Adipocyte (in vitro differentiated cells): ENCODE measurements around the gene PCGF2.

Experiments
- DNase-seq: peaks from one replicate; pipeline ENCODE4 v3.0.0-alpha.2; 2015; ENCODE audit warnings: low read depth
- H3K27me3 ChIP-seq: replicated peaks from 2 replicates; pipeline ENCODE4 v1.7.0; 2013; ENCODE audit warnings: mild to moderate bottlenecking, low read length, moderate library complexity; ENCODE audit not compliant: control insufficient read depth, insufficient read depth
- H3K36me3 ChIP-seq: 2 replicates; pipeline ENCODE4 v1.7.0; 2013; ENCODE audit warnings: low read length, mild to moderate bottlenecking, moderate library complexity; ENCODE audit not compliant: control insufficient read depth, insufficient read depth, severe bottlenecking
- H3K4me1 ChIP-seq: 2 replicates; pipeline ENCODE4 v1.7.0; 2013; ENCODE audit warnings: mild to moderate bottlenecking, low read length, moderate library complexity; ENCODE audit not compliant: control insufficient read depth, insufficient read depth
- H3K4me3 ChIP-seq: 2 replicates; pipeline ENCODE4 v1.7.0; 2013; ENCODE audit warnings: mild to moderate bottlenecking, low read length, moderate library complexity
- H3K9ac ChIP-seq: 2 replicates; pipeline ENCODE4 v1.7.0; 2013; ENCODE audit warnings: mild to moderate bottlenecking, low read length, moderate library complexity
- H3K9me3 ChIP-seq: 2 replicates; pipeline ENCODE4 v1.7.0; 2013; ENCODE audit warnings: mild to moderate bottlenecking, low read length, moderate library complexity; ENCODE audit not compliant: control insufficient read depth

Gene PCGF2

GRCh38 chr17:38711792-38712571 is 36.2 kb downstream of the PCGF2 start:
- Histone ChIP-seq H3K27me3 (no peaks in the 10 kb centered on the region), H3K4me3 (no peak overlapping the region), H3K36me3 (peaks cover 60% of the 10 kb centered on the region), H3K9me3 (no peaks in the 10 kb centered on the region), H3K9ac (no peak overlapping the region), H3K4me1 (no peaks in the 10 kb centered on the region)
- DNase-seq, result no peak

DNA sequence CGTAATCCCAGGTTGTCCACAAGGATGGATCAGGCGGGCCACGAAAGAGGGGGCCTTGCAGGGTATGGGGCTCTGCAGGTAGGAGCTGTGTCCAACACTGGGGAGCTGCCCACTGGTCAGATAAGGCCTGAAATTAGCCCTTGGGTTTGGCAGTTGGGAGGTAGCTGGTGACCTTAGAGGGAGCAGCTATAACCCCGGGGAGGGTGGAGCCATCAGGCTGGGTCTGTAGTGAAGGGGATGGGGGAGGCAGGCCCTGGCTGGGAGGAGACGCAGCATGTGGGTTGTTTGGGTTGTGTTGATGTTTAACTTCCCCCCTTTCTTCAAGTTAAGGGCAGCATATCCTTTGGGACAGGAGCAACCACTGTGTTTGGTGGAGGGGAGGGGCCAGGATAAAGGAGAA is 37.2 kb downstream of the PCGF2 start:
- no peaks in the 10 kb centered on the region for H3K9me3 ChIP-seq
- peaks cover 7% of the 10 kb centered on the region for H3K4me1 ChIP-seq
- no peak for DNase-seq
- H3K27me3 ChIP-seq, result no peaks in the 10 kb centered on the region
- H3K4me3 ChIP-seq, result no peak overlapping the region
- peaks cover 50% of the 10 kb centered on the region for H3K36me3 ChIP-seq
- H3K9ac ChIP-seq, result no peak overlapping the region

- no peaks in the 10 kb centered on the region for H3K9me3 ChIP-seq
- H3K4me1 ChIP-seq, result peaks cover 7% of the 10 kb centered on the region
- peaks cover 46% of the 10 kb centered on the region for H3K36me3 ChIP-seq
- no peak overlapping the region for H3K9ac ChIP-seq
- no peaks in the 10 kb centered on the region for H3K27me3 ChIP-seq
- H3K4me3 ChIP-seq, result no peak overlapping the region
- no peak for DNase-seq
Measured at GRCh38 chr17:38710604-38710962, 37.6 kb downstream of the PCGF2 start.

DNA sequence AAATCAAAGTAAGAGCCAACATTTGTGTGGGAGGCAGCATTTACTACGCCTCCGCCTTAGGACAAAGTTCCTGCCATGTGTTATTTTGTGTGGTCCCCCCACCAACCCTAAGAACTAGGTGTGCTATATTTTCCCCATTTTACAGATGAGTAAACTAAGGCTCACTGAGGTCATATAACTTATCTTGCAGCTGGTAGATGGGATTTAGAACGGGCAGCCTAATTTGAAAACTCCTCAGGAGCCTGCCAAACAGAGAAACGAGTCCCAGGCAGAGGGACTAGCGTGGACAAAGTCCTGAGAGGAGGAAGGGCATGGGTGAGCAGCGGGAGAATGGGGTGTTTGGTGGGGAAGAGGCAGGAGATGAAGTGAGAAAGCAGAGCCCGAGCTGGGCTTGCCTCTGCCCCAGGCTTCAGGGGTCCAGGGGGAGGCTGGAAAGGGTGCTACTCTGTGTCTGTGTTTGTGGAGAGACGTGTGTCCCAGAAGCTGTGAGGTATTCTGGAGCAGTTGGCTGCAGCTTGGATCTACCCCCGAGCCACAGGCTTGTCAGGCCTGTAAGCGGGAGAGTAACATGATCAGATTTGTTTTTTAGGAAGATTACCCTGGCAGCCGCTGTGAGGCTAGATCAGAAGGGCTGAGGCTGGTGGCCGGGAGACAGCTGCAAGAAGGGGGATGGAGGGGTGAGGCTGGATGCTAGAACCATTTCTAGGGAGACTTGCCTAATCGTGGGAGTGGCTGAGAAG is 38.1 kb downstream of the PCGF2 start:
- Histone ChIP-seq H3K9me3 (no peaks in the 10 kb centered on the region), H3K9ac (no peak overlapping the region), H3K4me1 (peaks cover 7% of the 10 kb centered on the region), H3K27me3 (no peaks in the 10 kb centered on the region), H3K36me3 (peaks cover 44% of the 10 kb centered on the region), H3K4me3 (no peak overlapping the region)
- no peak for DNase-seq

DNA sequence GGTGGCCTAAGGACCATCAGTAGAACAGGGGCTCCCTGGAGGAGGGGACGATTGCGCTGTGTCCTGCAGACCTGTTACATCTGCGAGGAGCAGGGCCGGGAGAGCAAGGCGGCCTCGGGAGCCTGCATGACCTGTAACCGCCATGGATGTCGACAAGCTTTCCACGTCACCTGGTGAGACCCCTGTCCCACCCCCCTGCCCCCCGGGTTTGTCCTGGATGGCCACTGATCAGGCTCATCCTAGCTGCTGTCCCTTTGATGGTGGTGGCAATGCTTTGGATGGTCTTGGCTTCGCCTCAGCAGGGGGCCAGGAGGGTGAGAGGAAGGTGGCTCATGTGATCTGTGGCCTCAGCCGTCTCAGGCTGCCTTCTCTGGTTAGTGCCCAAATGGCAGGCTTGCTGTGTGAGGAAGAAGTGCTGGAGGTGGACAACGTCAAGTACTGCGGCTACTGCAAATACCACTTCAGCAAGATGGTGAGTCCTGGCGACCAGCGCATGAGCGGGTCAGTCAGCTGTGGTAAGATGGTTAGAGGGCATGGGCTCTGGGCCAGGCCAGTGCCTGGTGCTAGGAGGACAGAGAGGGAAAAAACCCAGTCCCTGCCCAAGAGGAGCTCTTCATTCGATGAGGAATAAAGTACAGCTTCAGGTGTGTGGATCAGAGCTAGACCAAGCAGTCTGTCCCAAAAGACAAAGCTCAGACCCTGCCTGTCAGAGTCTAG is 38.9 kb downstream of the PCGF2 start:
- Histone ChIP-seq H3K4me3 (no peak overlapping the region), H3K36me3 (peaks cover 44% of the 10 kb centered on the region), H3K27me3 (no peaks in the 10 kb centered on the region), H3K4me1 (peaks cover 10% of the 10 kb centered on the region), H3K9ac (no peak overlapping the region), H3K9me3 (no peaks in the 10 kb centered on the region)
- no peak for DNase-seq

DNA sequence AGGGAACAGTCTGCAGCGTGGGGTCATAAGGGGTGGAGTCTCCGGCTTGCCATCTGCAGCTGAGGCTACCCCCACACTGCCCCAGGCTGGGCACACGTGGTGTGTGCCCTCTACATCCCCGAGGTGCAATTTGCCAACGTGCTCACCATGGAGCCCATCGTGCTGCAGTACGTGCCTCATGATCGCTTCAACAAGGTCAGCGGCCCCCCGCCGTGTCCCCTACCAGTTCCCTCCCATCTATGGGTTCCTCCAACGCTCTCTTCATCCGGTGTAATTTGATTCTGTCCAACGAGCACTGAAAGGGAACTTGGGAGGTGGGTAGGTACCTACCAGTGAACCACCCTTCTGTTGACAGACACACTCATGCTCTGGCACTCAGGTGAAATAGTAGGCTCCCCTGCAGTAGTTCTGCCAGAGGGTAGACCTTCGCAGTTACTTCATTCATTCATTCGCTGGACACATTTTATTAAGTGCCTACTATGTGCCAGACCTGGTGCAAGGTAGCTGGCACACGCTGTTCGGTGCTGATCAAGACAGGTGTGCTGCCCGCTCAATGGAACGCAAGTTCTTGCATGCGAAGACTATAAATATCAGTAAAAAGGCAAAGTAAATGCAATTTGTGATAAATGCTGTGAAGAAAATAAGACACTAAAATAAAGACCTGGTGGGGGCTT is 40.3 kb downstream of the PCGF2 start:
- DNase-seq, result no peak
- Histone ChIP-seq H3K9ac (no peak overlapping the region), H3K27me3 (no peaks in the 10 kb centered on the region), H3K36me3 (peaks cover 31% of the 10 kb centered on the region), H3K4me3 (no peak overlapping the region), H3K9me3 (no peaks in the 10 kb centered on the region), H3K4me1 (peaks cover 22% of the 10 kb centered on the region)

DNA sequence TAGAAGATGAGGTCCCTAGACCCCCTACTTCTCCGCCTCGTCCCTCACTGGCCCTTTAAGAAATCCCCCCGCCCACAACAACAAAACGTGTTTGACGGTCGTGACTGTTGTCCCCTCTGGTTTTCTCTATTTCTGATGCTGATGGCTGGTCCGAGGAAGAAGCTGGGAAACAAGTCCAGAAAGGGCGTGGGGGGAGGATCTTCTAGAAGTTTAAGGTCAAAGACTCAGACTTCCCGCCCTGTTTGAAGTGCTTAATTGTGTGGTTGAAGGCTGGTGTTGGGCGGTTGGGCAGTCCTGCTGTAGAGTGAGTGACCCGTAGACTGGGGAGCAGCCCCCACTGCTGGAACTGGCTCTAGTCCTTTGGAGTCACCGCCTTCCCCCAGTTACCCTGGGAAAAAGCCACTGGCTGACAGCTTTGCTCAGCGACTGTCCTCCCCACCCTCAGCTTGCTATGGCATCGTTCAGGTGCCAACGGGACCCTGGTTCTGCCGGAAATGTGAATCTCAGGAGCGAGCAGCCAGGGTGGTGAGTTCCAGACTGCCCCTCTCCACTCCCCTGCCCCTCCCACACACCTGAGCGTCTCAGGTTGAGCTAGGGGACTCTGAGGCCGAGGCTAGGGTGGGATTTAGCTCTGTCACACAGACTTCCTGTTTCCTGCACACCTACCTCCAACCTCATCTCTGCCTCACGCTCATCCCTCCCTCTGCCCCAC is 41.5 kb downstream of the PCGF2 start:
- H3K4me3 ChIP-seq, result peak overlapping the region; percentile 90
- peaks cover 21% of the 10 kb centered on the region for H3K36me3 ChIP-seq
- no peaks in the 10 kb centered on the region for H3K27me3 ChIP-seq
- no peaks in the 10 kb centered on the region for H3K9me3 ChIP-seq
- peaks cover 27% of the 10 kb centered on the region for H3K4me1 ChIP-seq
- peak overlapping the region; percentile 81 for H3K9ac ChIP-seq
- DNase-seq, result peak; percentile 28

GRCh38 chr17:38705803-38706504 is 42.2 kb downstream of the PCGF2 start:
- Histone ChIP-seq H3K4me1 (peaks cover 34% of the 10 kb centered on the region), H3K9me3 (no peaks in the 10 kb centered on the region), H3K4me3 (peak overlapping the region; percentile 90), H3K36me3 (peaks cover 16% of the 10 kb centered on the region), H3K9ac (peak overlapping the region; percentile 81), H3K27me3 (no peaks in the 10 kb centered on the region)
- DNase-seq, result peak; percentile 56

DNA sequence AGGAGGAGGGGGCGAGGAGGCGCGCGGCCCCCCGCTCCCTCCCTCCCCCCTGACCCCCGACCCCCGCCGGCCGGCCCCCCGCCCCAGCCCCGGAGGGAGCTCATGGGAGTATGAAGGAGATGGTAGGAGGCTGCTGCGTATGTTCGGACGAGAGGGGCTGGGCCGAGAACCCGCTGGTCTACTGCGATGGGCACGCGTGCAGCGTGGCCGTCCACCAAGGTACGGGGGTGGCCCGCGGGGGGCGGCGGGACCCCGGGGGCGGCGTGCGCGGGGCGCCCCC is 42.7 kb downstream of the PCGF2 start:
- peak overlapping the region; percentile 90 for H3K4me3 ChIP-seq
- peaks cover 34% of the 10 kb centered on the region for H3K4me1 ChIP-seq
- peak overlapping the region; percentile 81 for H3K9ac ChIP-seq
- DNase-seq, result no peak
- no peaks in the 10 kb centered on the region for H3K27me3 ChIP-seq
- H3K9me3 ChIP-seq, result no peaks in the 10 kb centered on the region
- H3K36me3 ChIP-seq, result peaks cover 16% of the 10 kb centered on the region
